NCI-H1930 (cell line): ENCODE results near the gene HSFX3.
A peak's percentile ranks its signal among the peaks of the same experiment; 100 is the strongest.
"Not testable (repeated sequence)": the region's sequence is repeated elsewhere in the genome, so short reads cannot be mapped to it uniquely, and the experiment has no call there.

ENCODE experiments used
- DNase-seq, 2 experiments: peaks; one replicate each; lab custom pipeline; 2025; lab: John Stamatoyannopoulos, UW

Gene HSFX3

DNA sequence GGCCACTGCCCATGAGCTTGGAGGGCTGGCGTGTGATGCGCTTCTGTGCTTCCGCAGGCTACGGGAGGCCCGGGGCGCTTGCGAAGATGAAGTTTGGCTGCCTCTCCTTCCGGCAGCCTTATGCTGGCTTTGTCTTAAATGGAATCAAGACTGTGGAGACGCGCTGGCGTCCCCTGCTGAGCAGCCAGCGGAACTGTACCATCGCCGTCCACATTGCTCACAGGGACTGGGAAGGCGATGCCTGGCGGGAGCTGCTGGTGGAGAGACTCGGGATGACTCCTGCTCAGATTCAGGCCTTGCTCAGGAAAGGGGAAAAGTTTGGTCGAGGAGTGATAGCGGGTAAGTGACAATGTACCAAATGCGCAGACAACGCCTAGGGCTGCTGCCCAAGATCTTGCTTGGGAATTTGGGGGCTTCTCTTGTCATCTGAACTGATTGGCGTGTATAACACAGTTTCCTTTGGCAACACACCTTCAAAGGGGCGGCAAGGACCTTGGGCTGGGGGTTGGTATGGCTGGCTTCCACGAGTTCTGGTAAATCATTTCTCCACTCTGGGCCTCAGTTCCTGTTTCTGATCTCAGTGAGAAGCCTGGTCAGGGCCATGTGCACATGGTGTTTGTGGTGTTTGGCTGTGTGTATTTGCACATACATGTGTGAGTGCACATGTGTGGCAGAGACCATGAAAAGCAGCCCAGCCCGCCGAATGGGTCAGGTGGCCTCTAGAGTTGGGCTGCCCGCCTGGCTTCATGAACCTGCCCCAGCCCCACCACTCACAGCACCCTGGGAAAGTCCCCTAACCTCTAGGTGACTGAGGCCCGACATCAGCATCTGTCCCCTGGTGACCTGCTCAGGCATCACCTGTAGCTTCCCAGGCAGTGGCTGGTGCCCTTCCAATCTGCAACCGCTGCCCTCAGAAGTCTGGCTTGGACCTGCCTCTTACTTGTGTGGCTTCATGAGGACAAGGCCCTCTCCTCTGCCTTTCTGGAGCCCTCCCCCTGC lies 3.9 kb downstream of the HSFX3 start:
- not testable (repeated sequence) for DNase-seq

DNA sequence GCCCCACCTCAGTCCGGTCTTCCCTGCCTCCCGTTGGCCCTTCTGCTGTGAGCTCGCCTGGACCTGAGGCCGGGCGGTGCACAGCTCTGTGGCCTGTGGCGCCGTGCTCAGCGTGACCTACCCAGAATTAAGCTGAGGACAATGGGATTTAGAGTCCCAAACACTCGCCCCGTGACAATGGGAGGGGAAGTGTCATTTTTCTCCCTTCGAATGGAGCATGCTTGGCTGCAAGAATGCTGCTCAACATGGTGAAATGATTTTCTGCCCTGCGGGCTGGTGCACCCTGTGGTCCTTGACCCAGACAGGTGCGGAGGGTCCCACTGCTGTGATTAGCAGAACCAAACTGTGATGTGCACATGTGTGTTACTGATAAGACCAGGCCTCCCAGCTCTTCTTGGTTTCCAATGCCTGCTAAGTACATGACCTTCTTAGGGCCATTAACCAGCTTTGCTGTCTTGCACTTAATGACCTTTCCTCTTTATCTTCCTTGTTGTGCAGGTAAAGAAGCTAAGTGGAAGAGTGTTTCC lies 8.1 kb downstream of the HSFX3 start:
- no peak for DNase-seq

DNA sequence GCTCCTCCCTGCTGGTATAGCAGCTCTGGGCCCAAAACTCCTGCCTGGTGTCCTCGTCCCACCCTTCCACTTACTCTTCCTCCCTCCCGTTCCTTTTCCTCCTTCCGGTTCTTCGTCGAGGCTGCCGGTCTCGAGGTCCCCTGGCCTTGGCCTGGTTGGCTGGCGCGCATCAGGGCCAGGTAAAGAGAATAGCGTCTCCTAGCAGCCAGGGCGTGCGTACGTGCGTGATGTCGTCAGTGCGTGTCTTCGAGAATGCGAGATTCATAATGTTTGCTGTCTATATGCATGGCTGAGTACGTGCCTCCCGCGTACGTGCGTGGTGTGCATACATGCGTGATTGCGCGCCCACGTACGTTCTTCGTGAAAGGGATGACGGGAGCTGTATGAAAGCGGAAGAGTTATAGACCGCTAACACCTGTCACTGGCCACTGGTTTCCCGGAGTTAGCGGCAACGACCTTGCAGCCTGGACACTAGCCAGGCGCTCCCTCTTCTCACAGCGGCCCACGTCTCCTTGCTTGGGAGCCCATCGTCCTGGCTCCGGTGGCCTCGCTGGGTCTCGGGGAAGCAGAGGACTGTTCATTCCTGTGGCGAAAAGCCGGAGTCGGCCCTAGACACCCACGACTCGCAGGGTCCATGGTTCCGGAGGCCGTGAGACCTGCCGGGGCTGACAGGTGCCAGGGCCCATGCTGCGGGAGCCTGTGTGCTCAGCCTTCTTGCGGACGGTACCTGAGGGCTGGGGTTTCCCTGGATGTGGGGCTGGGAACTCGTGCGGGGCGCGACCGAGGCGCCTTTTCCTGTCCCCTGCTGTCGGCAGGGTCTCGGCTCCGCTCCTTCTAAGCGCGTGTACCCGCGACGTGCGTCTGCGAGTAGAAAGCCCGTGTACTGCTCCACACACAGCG lies 8.9 kb downstream of the HSFX3 start, which contains the start of gene EOLA1:
EOLA1 (plus strand) TSS at position 392 of the 900 bp plus-strand sequence. CDS start 4,619 bp downstream, outside the sequence.
- DNase-seq: peak; percentile 86 to 92

DNA sequence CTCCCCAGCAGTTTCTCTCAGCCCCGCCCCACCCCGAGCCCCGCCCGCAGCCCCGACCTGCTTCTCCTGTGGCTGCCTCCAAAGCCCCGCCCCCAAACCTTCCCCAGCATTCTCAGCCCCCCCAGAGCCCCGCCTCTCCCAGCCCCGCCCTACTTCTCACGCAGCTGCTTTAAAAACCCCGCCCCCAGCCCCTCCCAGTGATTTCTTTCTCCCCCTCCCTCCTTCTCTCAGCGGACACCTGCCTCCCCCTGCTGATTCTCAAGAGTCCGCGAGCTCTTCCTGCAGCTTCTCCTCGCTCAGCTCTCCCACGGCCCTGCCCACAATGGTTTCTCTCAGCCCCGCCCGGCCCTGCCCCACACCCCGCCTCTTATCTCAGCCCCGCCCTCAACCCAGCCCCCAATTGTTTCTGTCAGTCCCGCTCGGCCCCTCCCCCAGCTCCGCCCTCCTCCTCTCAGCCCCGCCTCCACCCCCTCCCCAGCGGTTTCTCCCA lies 9.5 kb downstream of the HSFX3 start:
- peak; percentile 79 to 82 for DNase-seq

DNA sequence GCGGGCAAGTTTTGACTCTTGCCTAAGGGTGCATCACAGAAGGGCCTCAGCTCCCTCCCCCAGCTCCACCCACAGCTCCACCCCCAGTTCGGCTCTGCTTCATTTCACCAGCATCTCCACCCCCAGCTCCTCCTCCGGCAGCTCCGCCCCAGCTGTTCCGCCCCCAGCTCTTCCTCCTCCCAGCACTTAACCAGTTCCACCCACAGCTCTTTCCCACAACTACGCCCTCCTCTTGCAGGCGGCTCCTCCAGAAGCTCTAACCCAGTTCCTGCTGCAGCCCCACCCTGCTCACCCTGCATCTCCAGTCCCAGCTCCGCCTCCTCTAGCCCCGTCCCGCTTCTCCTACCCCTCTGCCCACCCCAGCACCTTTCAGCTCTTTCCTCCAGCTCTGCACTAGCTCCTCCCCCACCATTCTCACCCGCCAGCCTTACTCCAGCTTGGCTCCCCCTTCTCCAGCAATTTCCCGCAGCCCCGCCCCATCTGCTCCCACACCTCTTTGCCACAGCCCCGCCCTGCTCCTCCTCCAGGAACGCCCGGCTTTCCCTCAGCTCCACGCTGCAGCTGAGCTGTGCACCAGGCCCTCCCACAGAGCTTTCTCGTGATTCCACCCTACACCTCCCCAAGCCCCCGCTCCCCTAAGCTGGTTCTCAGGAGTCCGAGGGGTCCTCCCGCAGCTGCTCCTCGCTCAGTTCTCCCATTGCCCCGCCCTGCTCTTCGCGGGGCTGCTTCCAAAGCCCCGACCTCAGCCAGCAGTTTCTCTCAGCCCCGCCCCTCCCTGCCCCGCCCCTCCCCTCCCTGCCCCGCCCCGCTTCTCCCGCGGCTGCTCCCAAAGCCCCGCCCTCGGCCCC lies 10.2 kb downstream of the HSFX3 start:
- DNase-seq: peak; percentile 70 to 78

DNA sequence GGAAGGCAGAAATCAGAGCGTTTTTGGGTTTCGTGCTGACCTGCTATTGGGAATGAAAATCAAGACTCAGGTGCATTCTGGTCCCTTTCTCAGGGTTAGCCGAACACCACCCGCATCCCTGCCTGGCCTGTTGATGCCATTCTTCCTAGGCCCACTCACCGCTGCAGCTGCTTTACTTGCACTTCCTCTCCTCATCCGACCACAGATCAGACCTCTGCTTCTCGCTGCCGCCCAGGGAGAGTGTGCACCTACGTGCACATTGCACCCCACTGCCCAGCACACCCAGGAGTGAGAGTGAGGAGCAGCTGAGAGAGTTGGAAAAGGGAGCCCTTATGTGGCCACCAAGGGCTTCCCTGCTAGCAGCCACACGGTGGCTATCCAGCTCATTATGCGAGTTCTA lies 12.2 kb downstream of the HSFX3 start:
- not testable (repeated sequence) for DNase-seq

DNA sequence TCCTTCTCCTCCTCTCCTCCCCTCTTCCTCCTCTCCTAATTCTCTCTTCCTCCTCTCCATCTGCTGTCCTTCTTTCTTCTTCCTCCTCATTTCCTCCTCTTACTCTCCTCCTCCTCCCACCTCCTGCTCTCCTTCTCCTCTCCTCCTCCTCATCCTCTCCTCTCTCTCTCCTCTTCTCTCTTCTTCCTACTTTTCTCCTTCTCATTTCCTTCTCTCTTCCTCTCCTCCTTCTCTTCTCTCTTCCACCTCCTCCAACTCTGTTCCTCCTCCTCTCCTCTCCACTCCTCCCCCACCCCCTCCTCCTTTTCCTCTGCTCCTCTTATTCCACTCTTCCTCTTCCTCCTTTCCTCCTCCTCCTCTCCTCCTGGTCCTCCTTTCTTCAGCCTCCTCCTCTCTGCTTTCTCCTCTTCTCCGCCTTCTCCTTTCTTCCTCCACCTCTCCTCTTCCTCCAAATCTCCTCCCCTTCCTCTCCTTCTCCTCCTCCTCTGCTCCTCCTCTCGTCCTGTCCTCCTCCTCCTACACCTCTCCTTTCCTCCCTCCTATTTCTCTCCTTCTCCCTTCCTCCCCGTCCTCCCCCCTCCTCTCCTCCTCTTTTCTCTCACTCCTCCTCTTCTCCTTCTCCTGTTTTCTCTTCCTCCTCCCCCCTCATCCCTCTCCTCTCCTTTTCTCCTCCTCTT lies 14.7 kb downstream of the HSFX3 start:
- not testable (repeated sequence) for DNase-seq

DNA sequence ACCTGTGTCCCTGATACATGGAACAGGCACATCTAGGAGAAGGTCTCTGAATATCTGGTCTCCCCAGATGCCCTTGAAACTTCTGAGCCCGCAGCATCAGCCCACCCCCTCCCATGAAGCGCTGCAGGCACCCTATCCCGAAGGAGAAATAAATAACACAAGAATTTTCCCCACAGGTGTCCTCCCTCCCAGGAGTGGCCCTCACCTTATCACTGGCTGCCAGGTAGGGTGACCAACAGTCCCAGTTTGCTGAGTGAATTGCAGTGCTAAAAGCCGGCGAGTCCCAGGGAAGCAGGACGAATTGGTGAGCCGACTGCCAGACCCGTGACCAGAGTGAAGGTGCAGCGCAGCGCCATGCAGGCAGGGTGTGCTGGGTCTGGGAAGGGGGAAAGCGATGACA lies 15.7 kb downstream of the HSFX3 start:
- DNase-seq: not testable (repeated sequence)

DNA sequence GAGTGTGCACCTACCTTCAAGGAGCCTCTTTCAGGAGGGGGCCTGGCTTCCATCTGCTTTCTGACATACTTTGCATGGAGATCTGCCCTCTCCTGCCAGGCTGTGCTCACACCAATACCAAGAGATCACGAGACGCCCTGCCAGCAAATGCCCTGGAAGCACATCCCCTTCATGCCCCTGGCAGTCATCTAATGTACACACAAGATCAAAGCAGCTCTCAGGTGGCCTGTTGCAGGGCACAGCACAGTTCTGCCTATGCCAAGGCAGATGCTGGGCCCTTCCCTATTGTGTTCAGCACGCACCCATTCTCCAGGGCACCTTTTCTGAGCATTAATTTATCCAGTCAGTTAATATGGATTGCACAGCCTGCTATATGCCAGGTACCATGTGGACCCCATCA lies 16.9 kb downstream of the HSFX3 start:
- DNase-seq: not testable (repeated sequence)

DNA sequence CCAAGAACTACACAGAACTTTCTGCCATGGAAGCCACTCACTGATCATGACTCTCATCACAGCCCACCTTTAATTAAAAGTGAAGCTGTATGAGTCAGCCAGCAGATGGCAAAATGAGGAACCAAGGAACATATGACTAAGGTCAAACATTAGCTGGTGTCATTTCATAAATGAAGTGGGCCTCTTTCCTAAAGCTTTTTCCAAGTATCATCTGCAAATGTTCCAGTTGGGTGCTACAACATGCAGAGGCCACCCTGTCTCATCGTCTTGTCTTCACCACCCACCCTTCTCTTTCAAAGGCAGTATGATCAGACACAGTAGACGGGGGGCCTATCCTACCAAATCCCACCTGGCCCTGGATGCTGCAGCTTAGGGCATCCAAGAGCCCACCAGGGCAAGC lies 18.1 kb downstream of the HSFX3 start:
- DNase-seq: no peak

DNA sequence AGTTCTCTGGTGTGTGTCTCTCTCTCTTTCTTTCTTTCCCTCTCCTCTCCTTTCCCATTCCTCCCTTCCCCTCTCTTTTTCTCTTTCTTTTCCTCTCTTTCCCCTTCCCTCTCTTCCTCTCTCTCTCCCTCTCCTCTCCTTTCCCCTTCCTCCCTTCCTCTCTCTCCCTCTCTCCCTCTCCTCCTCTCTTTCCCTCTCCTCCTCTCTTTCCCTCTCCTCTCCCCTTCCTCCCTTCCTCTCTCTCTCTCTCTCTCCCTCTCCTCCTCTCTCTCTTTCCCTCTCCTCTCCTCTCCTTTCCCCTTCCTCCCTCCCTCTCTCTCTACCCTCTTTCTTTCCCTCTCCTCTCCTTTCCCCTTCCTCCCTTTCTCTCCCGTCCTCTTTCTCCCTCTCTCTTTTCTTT lies 21.3 kb downstream of the HSFX3 start:
- no peak for DNase-seq

DNA sequence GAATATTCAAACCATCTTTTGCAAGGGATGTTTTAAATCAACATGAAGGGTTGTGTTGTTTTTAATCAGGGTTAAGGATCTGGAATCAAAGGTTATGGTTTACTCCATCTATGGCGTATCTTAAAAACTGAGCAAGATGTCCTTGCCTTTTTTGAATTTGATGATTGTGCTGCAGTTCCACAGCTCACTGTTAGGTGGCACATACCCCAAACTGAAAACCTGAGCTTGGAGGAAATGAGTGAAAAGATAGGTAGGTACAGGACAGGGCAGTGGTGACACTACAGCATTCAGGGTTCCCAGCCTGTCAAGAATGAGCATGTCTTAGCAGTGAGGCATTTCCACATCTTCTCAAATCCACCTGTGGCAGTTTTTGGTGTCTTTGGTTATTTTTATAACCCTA lies 22.0 kb downstream of the HSFX3 start:
- no peak for DNase-seq

DNA sequence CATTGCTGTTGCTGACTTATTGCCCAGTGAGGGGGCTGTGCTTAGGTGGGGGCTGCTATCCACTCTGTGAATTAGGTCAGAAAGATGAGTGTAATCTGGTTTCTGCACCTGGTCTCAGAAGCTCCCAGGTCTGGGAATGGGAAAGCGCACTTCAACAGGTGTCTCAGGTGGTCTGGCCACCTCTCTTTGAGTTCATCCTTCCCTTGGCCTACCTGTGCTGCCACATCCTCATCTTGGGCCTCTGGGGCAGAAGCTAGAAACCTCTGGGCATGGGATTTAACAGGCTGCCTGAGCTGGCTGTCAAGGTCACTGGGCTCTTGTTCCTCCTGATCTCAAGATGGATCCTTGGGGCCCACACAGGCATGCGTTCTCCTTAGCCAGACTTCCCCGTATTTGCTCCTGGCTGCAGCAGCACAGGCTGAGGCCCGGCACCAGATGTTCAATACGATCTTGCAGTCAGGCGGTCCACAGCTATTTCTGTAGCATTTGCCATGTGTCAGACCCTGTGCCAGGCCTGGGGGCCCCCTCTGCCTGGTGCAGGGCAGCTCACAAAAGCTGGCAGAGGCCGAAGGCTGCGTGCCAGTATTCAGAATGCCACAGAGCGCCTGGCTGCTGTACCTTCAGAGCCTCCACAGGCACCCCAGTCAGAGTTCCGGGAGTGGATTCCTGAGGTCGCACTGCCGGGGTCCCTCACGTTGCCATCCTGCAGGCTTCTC lies 23.2 kb downstream of the HSFX3 start:
- DNase-seq: not testable (repeated sequence)

DNA sequence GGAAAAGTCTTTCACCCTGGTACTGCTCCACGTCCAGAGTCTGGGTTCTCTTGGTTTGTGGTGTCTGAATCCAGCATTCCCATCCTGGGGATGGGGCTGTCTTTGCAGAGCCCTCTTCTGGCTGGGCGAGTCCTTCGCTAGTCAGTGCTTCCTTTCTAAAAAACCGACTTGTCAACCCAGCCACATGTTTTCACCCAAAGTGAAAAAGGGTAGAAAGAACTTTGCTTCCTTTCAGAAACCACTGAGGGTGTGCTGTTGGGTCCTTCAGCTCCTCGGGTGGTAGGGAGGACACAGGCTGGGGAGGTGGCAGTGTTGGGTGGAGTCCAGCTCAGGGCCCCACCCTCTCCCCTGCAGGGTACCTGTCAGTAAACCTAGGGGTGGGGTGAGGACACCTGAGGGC lies 23.8 kb downstream of the HSFX3 start:
- DNase-seq: not testable (repeated sequence)

DNA sequence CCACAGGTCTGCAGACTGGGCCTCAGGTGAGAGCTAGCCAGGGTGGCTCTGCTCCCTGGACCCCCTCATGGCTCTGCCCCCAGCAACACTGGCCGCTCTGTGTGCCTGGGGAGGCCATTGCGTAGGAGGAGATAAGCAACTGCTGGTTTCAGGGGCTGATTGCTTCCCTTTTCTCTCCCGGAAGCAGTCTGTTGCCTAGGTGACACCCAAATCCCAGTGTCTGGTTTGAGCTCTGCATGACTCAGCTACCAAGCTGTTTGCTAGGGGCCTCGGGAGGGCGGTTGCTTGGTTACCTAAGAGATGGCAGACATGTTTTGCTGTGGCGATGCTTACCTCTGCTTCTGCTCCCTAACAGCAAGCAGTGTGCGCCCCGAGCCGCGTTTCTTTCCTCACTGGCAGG lies 24.3 kb downstream of the HSFX3 start:
- peak in 1 of 2 experiments; percentile 3 for DNase-seq

DNA sequence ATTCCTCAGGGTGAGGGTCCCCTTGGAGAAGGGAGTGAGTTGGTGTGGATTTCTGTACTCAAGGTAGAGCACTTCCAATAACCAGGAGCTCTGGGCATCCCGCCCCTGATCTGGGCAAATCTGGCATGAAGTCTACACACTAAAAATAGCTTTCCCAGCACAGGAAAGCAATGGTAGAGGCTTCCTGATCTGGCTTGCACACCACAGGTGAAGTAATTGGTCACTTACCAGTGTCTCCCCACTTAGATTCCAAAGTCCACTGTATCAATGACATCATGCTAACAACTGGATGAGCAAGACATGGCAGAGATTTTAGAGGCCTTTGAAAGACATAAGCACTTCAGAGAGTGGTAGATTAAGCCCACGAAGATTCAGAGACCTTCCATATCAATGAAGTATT lies 26.8 kb downstream of the HSFX3 start:
- DNase-seq: no peak

DNA sequence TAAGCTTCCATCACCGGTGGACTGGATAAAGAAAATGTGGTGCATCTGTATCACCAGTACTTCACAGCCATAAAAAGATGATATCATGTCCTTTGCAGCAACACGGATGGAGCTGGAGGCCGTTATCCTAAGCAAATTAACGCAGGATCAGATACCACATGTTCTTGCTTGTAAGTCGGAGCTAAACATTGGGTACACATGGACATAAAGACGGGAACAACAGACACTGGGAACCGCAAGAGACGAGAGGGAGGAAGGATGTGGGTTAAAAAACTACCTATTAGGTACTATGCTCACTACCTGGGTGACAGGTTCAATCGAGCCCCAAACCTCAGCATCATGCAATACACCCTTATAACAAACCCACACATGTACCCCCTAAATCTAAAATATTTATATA lies 28.3 kb downstream of the HSFX3 start:
- no peak for DNase-seq

DNA sequence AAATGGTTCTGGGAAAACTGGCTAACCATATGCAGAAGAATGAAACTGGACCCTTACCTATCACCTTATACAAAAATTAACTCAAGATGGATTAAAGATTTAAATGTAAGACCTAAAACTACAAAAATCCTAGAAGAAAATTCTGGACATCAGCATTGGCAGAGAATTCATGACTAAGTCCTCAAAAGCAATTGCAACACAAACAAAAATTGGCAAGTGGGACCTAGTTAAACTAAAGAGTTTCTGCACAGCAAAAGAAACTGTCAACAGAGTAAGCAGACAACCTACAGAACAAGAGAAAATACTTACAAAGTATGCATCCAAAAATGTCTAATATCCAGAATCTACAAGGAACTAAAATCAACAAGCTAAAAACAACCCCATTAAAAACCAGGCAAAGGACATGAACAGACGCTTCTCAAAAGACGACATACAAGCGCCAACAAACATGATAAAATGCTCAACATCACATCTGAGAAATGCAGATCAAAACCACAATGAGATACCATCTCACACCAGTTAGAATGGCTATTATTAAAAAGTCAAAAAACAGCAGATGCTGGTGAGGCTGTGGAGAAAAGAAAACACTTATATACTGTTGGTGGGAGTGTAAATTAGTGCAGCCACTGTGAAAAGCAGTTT lies 29.0 kb downstream of the HSFX3 start:
- DNase-seq: not testable (repeated sequence)

DNA sequence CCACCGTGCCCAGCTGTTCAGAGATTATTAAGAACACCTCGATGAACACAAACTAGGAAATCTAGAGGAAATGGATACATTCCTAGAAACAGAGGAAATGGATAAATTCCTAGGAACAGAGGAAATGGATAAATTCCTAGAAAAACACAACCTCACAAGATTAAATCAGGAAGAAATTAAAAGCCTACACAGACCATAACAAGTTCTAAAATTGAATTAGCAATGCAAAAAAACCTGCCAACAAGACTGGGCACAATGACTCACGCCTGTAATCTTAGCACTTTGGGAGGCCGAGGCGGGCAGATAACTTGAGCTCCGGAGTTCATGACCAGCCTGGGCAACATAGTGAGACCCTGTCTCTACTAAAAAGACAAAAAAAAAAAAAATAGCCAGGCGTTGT lies 31.5 kb downstream of the HSFX3 start:
- no peak for DNase-seq
